ENCODE data around the gene ZW10.
A peak's percentile ranks its signal among the peaks of the same experiment; 100 is the strongest.
"Not testable (repeated sequence)": the region's sequence is repeated elsewhere in the genome, so short reads cannot be mapped to it uniquely, and the experiment has no call there.

The ZW10 gene

DNA sequence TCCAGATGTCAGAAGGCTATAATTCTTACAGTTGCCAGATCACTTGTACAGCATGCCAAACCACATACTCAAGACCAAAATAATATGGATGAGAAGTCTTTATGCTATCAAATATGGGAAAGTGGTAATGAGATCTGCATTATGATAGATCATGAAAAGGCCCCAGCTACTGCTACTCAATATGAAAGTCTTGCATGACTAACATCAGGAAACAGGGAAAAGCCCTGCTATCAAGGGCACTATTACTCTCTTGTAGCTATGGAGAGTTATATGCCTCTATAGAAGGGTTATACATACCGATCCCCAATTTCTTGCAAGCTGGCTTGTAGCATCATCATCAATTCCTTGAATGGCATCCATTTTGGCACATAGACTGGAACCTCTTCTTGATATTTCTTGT lies 37.2 kb downstream of the ZW10 start:
- DNase-seq, result no peak

DNA sequence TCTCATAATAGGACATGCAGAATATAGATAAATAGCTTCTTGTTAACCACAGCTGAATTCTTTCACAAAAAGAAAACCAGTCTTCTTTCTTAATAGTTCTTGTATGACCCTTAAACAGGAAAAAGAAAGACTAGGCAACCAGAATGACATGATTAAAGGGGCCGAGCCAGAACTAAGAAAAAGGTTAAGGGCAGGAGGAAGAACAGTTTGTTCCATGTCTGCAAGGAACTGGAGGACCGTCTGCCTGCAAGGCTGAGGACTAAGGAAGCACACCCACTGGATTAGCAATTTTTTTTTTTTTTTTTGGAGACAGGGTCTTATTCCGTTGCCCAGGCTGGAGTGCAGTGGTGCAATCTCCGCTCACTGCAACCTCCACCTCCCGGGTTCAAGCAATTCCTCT lies 41.4 kb downstream of the ZW10 start:
- DNase-seq, result no peak

DNA sequence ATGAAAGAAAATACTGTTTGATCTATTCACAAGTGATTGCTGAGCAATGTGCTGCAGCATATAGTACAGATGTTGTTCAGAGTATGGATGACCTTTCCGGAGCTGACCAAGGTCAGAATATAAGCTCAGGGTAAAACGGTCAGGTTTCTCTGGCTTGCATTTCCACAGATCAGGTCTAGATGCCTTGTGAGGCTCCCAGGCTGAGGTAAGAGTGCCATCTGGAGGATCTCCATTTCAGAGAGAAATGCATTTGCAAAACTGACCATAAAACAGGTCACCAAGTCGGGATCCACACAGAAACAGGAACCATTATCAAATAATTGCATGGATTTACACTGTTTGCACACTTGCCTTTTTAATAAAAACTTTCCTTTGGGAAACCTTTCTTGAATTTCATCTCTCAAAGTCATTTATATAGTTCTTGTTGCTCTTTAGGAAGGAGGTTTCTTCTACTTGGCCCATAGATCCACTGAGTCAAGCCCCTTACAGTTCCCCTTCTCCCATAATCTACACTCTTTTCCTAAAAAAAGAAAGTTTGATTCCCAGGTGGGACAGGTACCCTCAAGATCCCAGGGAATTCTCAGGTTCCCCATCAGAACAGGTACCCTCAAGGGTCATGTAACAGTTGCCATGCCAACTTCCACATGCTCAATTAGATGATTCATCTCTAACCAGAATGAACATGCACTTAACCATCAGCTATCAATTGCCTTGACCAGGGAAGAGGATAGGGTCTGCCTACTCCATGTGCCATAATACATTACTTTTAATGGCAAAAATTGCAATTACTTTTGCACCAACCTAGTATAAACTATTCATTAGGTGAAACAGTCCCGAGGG lies 42.4 kb downstream of the ZW10 start:
- DNase-seq, result peak; percentile 72

DNA sequence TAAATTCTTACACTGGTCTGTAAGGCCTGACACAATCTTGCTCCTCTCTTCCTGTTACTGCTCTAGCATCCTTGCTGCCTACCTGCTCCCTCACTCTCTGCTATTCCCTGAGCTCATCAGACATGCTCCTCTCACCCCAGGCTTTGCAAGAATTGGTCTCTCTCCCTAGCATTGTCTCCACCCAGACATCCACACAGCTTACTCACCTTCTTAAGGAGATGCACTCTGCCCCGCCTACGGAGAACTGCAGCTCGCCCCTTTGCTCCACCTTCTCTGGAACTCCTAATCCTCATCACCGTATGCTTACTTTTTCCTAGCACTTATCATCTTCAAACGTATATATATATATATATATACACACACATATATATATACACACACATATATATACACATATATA lies 44.0 kb downstream of the ZW10 start:
- DNase-seq, result no peak

DNA sequence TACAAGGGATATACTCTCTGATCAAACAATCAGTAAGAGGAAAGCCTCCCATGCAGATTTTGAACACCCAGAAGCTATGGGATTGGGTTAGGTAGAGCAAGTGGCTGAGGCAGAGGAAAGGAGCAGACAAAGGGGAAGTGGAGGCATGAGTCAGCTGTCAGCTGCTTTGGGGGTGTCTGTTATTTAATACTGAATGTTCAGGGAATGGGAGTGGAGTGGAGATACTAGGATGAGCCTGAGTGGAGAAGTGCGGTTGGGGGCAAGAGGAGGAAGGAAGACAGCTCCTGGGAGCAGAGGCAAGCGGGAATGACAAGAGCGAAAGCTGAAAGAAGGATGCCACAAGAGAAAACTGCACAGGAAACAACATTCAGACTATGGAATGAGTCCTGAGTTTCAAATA lies 44.7 kb downstream of the ZW10 start:
- no peak for DNase-seq

DNA sequence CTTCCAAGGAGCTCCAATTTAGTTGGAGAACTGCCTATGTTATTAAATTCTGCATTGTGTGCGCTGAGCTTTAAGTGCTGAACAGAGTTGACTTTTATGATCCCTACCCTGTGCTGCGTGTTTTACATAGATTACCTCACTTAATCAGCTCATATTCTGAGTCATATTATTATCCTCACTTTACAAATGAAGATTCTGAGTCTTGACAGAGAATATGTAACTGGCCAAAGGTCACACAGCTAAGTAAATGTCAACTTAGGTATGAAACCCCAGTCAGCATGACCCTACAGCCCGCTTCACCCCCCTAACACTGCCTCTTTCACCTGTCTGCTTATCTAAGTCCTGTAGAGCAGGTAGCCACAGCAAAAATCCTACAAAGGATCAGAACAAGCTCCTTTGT lies 47.6 kb downstream of the ZW10 start:
- no peak for DNase-seq

DNA sequence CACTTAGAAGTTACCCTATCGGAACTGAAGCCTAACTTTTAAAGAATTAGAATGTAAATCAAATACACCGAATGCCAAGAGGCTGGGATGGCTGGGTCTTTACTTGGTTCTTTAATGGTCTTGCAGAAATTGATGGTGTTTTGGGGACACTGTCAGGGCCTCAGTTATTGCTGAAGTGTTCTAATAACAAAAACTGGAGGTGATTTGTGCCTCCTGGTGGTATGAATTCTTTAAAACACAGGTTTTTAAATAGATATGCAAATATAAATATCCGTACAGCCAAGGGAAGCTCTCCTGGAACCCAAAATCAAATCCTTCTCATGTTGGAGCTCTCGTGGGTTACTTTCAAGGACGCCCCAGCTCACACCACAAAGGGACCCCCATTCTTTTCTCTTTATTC lies 48.1 kb downstream of the ZW10 start:
- DNase-seq, result no peak

DNA sequence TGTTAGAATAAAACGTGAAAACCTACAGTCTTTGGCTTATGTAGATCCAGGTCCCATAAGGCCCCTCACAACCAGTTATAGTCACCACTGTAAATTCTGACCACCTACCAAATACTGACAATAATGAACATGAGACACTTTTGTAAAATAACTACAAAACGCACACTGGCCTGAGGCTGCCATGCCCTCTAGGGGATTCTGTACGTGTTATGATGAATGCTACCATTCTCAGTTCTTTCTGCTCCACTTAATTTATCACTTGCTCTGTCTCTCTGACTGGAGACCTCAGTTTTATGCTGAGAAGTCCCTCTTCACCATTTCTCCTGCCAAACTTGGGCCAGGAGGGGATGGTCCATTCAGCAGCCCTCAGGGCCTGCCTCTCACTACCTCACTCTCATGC lies 48.7 kb downstream of the ZW10 start:
- DNase-seq, result no peak

DNA sequence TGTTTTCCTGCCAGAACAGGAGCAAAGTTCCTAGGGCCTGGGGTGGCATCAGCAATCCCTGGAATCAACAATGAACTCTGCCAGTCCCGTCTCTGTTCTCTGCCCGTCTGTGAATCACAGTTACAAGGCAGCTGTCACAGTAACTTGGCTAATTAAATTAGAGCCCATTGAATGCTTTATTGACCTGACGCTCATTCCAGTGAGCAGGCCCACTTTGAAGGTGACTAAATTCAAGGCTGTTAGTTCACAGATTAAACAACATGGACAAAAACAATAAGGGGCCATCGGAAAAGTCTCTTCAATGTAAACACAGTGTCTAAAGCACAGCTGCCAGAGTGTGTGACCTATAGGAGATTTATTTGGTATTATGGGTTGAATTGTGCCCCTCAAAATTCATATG lies 49.7 kb downstream of the ZW10 start:
- DNase-seq, result no peak

DNA sequence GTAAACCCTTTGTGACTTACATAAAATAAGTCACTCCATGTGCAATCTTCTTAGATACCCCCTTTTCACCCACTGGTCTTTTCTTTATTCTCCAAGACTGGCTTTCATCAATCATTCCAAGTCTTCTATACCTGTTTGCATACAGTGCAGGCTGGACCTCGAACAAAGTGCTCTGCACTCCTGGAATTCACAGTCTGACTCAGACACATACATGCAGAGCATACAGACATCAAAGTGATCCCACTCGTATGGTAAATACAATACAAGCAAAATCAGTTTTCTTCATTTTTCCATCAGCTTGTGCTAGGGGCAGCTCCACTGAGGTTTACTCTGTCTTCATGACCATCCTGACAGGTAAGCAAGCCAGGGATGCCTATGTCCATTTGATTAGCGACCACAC lies 50.6 kb downstream of the ZW10 start:
- DNase-seq, result no peak

DNA sequence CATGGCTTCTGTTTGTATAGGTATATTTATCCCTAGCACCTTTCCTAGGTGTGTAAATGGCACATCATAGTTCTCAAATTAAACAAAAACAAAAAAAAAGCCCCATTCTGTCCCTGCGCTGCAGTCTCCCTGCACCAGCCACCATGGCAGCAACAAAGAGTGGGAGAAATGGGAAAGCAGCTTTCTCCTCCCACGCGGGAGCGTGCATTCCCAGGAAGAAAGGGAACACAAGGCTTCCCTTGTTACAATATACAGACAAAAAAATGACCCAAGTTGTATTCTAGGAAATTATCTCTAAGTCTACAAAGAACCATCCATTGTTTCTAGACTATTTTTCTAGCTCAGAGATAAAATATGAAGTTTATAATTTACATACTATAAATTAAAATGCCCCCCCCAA lies 51.3 kb downstream of the ZW10 start:
- no peak for DNase-seq

DNA sequence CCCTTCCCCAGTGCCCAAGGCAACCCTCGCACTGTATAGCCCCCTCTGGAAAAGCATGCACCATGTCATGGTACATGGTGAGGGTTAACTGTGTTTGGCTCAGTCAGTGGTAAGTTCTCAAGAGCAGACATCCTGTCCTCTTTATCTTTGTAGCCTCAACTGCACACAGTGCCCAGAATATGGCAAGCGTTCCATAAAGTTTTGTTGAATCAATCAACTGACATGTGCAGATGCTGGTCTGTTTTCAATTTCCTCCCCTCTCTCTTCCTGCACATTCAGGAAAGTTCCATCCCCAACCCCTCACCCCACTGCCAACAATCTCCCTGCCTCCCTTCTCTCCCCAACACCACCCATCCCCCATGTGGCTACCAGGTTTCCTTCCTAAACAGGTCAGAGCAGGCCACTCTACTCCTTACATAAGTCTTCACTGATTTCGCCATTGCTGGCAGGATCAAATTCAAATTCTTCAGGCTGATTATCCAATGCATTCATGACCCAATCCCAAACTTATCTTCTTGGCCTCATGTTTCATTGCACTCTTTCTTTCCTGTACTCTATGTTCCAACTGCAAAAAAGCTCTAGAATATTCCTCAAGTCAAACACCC lies 51.9 kb downstream of the ZW10 start:
- DNase-seq, result no peak

DNA sequence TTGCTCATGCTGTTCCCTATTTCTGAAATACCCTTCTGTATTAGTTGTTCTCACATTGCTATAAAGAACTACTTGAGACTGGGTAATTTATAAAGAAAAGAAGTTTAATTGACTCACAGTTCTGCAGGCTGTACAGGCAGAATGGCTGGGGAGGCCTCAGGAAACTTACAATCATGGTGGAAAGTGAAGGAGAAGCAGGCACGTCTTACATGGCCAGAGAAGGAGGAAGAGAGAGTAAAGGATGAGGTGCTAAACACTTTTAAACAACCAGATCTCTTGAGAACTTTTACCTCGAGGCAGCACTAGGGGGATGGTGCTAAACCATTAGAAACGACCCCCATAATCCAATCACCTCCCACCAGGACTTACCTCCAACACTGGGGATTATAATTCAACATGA lies 53.0 kb downstream of the ZW10 start:
- not testable (repeated sequence) for DNase-seq

DNA sequence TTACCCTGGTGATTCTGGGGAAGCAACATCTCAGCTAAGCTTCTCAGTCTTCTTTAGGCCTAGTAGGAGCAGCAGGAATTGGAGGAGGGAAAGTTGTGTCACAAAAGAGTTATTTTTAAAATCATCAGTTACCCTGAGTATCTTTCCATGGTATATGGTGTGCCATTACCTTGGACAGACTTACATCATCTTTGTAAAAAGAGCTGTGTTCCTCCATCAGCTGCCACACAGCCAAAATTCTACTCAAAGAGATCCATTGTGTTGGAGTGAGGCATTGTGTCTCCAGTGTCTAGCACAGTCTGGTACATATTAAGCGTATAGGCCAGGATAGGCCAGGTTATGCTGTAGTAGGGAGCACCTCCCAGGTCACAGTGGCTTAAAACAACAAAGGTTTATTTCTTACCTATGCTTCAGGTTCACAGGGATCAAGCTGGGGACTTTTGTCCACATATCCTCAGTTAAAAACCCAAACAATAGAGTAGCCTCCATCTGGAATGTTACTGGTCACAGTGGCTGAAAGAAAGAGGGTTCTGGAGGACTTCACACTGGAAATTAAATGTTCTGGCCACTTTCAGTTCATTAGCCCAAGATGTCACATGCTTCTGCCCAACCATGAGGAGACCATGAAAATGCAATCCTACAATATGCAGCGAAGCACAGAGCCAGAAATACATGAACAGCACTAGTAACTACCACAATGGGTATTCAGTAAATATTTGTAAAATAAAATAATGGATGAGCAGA lies 57.4 kb downstream of the ZW10 start:
- no peak for DNase-seq

DNA sequence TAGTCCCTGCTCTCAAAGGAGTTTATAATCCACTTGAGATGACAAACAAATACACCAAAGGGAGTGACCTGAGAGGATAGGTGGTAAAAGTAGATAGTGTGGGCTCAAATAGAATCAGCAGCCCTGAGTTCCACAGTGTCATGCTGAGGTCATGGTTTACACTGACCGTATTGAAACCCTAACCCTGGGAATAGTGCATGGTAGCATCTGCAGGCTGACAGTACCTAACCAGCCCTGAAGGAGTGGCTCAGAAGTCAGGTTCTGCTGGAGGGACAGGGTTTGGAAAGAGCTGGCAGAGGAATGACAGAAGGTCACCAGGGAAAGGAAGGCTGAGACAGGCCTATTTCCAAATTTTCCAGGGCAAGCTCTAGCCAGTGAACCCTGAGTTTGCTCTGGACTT lies 58.2 kb downstream of the ZW10 start:
- no peak for DNase-seq

DNA sequence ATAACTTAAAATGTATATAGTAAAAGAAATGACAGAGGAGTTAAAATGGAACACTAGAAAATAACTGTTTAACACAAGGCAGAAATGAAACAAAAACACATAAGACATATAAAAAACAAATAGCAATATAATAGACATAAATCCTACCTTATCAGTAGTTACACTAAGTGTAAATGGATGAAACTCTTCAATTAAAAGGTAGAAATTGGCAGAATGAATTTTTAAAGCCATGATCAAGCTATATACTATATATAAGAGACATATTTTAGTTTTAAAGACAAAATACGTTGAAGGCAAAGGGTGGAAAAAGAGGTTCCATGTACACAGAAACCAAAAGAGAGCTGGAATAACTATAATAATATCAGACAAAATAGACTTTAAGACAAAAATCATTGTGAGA lies 62.5 kb downstream of the ZW10 start:
- DNase-seq, result no peak

DNA sequence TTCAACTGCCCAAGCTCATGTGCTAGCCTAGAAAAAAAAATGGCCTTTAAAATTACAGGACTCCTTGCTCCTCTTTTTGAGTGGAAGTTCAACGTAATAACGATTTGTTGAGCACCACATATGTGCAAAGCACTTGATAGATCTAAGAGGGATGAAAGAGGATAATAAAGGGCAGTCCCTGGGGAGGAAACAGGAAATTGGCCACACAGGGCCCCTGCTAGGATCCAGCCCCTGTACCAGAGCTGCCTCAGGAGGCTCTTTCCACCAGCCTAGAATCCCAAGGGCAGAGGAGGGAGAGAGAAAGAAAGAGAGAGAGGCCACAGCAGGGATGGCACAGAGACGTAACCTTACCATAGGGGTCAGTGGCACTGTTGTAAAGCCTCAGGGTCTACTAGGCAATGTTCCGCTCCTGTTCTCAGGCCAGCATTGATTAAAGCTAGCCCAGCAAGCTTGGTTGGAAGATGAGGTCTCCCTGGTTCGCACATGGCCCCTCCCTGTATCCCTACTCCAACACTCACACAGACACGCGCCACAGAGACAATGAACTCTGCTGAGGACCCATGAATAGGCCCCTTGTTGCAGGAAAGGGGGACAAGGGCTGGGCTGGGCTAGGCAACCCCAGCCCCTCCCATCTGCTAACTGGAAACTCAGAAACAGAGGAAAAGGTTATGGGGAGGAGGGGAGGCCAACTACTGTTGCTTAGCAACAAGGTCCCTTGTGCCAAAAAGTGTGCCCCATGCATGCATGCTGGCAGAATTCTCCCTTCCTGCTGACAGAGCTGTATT lies 67.4 kb downstream of the ZW10 start, which contains the start of gene TMPRSS5:
TSS of gene TMPRSS5 (minus strand) at position 438 of the 785 bp plus-strand sequence. CDS start at position 354, 84 bp downstream.
- no peak for DNase-seq

DNA sequence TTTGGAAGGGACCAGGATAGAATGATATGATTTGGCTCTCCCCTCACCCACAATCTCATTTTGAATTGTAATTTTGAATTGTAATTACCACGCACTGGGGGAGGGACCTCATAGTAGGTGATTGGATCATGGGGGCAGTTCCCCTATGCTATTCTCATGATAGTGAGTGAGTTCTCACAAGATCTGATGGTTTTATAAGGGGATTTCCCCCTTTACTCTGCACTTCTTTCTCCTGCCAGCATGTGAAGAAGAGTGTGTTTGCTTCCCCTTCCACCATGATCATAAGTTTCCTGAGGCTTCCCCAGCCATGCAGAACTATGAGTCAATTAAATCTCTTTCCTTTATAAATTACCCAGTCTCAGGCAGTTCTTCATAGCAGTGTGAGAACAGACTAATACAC lies 69.9 kb downstream of the ZW10 start:
- DNase-seq, result not testable (repeated sequence)

DNA sequence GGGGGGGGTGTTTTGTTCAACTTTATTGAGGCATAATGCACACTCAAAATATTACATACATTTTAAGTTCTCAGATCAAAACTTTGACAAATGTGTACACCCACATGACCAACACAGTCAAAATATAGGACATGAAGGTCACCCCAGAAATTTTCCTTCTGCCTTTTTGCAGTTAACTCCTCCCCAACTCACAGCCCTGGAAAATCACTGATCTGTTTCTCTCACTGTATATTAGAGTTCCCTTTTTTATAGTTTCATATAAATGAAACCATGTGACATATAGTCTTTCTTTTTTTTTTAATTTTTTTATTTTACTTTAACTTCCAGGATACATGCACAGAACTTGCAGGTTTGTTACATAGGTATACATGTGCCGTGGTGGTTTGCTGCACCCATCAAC lies 72.0 kb downstream of the ZW10 start:
- no peak for DNase-seq

DNA sequence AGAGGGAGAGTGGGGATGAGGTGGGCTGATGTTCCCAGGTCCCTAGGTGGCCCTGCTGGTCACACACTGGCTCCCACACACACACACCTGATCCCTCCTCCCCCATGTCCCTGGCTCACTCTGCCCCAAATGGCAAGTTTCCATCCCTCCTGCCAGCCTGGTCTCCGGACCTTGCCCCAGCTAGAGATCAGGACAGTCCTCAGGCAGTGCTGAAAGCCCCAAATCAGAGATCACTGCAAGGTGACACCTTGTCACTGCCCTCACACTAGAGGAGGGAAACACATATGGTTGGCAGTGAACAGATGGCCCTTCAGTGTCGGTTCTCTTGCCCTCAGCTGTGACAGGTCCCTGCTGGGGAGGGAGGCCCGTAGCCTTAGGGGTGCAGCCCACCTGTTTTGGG lies 75.0 kb downstream of the ZW10 start:
- DNase-seq, result no peak

DNA sequence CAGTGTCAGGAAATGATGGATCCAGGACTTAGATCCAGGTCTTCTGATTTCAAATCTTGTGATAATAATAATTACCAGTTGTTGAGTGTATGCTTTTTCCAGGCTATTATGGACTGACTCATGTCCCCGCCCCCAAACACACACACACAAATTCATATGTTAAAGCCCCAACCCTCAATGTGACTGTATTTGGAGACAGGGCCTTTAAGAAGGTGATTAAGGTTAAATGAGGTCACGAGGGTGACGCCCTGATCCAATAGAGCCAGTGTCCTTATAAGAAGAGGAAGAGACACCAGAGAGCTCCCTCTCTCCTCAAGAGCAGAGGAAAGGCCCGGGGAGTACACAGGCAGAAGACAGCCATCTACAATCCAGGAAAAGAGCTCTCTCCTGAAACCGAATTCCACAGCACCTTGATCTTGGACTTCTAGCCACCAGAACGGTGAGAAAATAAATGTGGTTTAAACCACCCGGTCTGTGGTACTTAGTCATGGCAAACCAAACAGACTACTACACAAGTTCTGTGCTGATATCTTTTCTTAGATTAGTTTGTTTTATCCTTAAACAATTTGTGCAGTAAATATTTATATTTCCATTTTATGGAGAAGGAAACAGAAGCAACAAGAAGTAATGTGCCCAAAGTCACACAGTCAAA lies 75.6 kb downstream of the ZW10 start:
- DNase-seq, result no peak

DNA sequence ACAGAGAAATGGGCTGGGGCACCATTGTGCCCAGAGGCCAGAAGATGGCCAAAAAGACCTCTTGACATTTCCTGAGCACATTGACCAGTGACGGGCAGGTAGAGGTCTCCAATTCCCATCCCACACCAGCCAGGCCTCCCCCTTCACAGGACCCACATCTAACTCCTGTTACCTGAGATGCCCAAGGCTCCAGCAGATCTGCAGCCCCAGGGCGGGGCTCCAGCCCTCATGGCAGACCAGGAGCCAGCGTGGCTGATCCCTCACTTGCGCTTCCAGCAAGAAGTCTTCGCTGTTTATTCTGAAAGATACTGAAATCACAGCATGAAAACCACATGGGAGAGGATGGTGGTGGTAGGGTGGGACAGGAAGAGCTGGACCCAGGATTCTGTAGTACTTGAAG lies 76.4 kb downstream of the ZW10 start:
- no peak for DNase-seq

DNA sequence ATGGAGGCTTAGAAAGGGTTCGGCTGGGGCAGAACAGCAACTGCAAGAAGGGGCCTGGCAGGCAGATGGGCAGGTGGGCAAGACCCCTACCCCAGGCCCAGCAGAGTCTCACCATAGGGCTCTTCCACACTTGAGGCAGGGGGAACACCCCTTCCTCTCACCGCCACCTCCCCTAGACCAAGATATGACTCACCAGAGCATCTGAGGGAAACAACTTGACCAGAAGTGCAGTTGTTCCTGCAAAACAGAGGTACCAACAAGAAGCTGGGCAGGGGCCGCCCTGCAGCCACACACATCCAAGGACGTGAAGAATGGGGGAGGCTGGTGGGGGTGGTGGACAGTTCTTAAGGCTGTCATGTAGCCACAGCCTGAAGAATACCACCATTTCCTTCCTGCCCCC lies 78.3 kb downstream of the ZW10 start:
- no peak for DNase-seq

All from NCI-H1417 treated with DMSO at 0.1 percent for 48 hours (cell line).